HCT116 (cell line): ENCODE results near the gene NFIB. TPM values are rescaled to one million over a fixed set of nuclear protein-coding genes. Genes with fewer than 3 reads are reported as not detected.

ENCODE experiments used
- ATAC-seq: fragments of 200-7000 bp; cut with Tn5 transposase; 2 replicates; pipeline ENCODE4 v1.9.1; 2020; ENCODE audit warnings: mild to moderate bottlenecking, moderate library complexity
- BruUV-seq: library from RNA; stranded (reverse); fragments of 400-500 nt; replicated peaks from 2 replicates; lab custom pipeline; 2021; lab: Mats Ljungman, UMichigan
- CTCF ChIA-PET: fragments of 300-600 bp; sonication (Branson Sonifier 250); formaldehyde crosslinking; loops from one replicate; lab custom pipeline; 2021; ENCODE audit warnings: antibody characterized with exemption; lab: Charles Lee
- POLR2A ChIA-PET: fragments of 300-600, 350-600 bp; sonication (Branson Sonifier 250); formaldehyde crosslinking; loops from one replicate; lab custom pipeline; 2021; ENCODE audit warnings: antibody characterized with exemption; lab: Charles Lee
- RAD21 ChIA-PET, 2 experiments: fragments of 300-600 bp; sonication (Branson Sonifier 250); formaldehyde crosslinking; loops; one replicate each; lab custom pipeline; 2023; ENCODE audit warnings: low total read pairs in 2 of 2; ENCODE audit not compliant: uncharacterized antibody in 2 of 2, unreplicated experiment in 2 of 2, low non-redundant PET in 1 of 2; lab: Charles Lee
- DNase-seq: peaks from one replicate; pipeline ENCODE4 v3.0.0-alpha.2; 2010; ENCODE audit warnings: low read depth, low spot score
- H2AFZ ChIP-seq: fragments of 200-600 bp; shearing (Covaris generic), sonication (generic); 2 replicates; pipeline ENCODE4 v1.6.1; 2017; ENCODE audit warnings: low read depth, mixed run types, mixed read lengths, antibody characterized with exemption, low read length; ENCODE audit not compliant: poor library complexity, severe bottlenecking
- H3K27ac ChIP-seq: 2 replicates; pipeline ENCODE4 v1.5.1; 2012; ENCODE audit warnings: low read depth, low read length
- H3K27me3 ChIP-seq: fragments of 200-600 bp; sonication (generic); 2 replicates; pipeline ENCODE4 v1.6.1; 2016; ENCODE audit warnings: mixed run types, low read length, mixed read lengths; ENCODE audit not compliant: insufficient read depth
- H3K36me3 ChIP-seq, 2 experiments: fragments of 200-500 bp in 1 of 2; fragments of 200-600 bp in 1 of 2; sonication (Bioruptor generic) in 1 of 2; sonication (generic) in 1 of 2; 2 replicates each; pipeline versions ENCODE4 v1.5.1 to v1.6.1; 2014 to 2016; ENCODE audit warnings: low read length in 2 of 2, inconsistent platforms in 1 of 2, mixed read lengths in 1 of 2, mixed run types in 1 of 2; ENCODE audit not compliant: insufficient read depth in 2 of 2, control insufficient read depth in 1 of 2
- H3K4me1 ChIP-seq, 2 experiments: fragments of 200-600 bp in 1 of 2; sonication (generic) in 1 of 2; 2 replicates each; pipeline versions ENCODE4 v1.5.1 to v1.6.1; 2012 to 2017; ENCODE audit warnings: low read length in 2 of 2, inconsistent platforms in 1 of 2, mild to moderate bottlenecking in 1 of 2, mixed read lengths in 1 of 2, mixed run types in 1 of 2, moderate library complexity in 1 of 2; ENCODE audit not compliant: insufficient read depth in 2 of 2, control insufficient read depth in 1 of 2
- H3K4me2 ChIP-seq: fragments of 200-600 bp; sonication (generic); 2 replicates; pipeline ENCODE4 v1.6.1; 2017; ENCODE audit warnings: mixed run types, low read length, mixed read lengths
- H3K4me3 ChIP-seq, 2 experiments: fragments of 200-600 bp in 1 of 2; sonication (generic) in 1 of 2; replicated peaks in 1 of 2; 2 replicates each; pipeline ENCODE4 v1.5.1; 2011 to 2016; ENCODE audit warnings: low read length in 2 of 2, control low read depth in 1 of 2, low read depth in 1 of 2, mild to moderate bottlenecking in 1 of 2, mixed read lengths in 1 of 2, mixed run types in 1 of 2
- H3K79me2 ChIP-seq: fragments of 200-600 bp; sonication (generic); 2 replicates; pipeline ENCODE4 v1.6.1; 2017; ENCODE audit warnings: mild to moderate bottlenecking, mixed run types, low read length, moderate library complexity, mixed read lengths; ENCODE audit not compliant: insufficient read depth
- H3K9ac ChIP-seq: fragments of 200-600 bp; sonication (generic); 2 replicates; pipeline ENCODE4 v1.6.1; 2016; ENCODE audit warnings: low read length, mixed read lengths
- H3K9me2 ChIP-seq: fragments of 200-600 bp; sonication (generic), shearing (Covaris generic); 2 replicates; pipeline ENCODE4 v1.6.1; 2017; ENCODE audit warnings: mixed run types, mild to moderate bottlenecking, moderate library complexity; ENCODE audit not compliant: insufficient read depth
- H3K9me3 ChIP-seq, 2 experiments: fragments of 200-500 bp in 1 of 2; fragments of 200-600 bp in 1 of 2; sonication (Bioruptor generic) in 1 of 2; sonication (generic) in 1 of 2; 2 replicates each; pipeline ENCODE4 v1.6.1; 2014 to 2017; ENCODE audit warnings: low read length in 2 of 2, mixed read lengths in 2 of 2, inconsistent platforms in 1 of 2, low read depth in 1 of 2, mild to moderate bottlenecking in 1 of 2, mixed run types in 1 of 2, moderate library complexity in 1 of 2; ENCODE audit not compliant: control insufficient read depth in 1 of 2, insufficient read depth in 1 of 2
- H4K20me1 ChIP-seq: fragments of 200-600 bp; sonication (generic), shearing (Covaris generic); 2 replicates; pipeline ENCODE4 v1.6.1; 2017; ENCODE audit warnings: mixed run types, mild to moderate bottlenecking, moderate library complexity; ENCODE audit not compliant: insufficient read depth
- ELF1 ChIP-seq: IDR thresholded peaks from 2 replicates; pipeline ENCODE4 v1.6.1; 2012; ENCODE audit warnings: low read depth, borderline replicate concordance
- JUND ChIP-seq: IDR thresholded peaks from 2 replicates; pipeline ENCODE4 v1.6.1; 2012
- POLR2A ChIP-seq: IDR thresholded peaks from 2 replicates; pipeline ENCODE4 v1.7.0; 2011; ENCODE audit warnings: borderline replicate concordance; ENCODE audit not compliant: insufficient read depth, insufficient read length; ENCODE audit errors: extremely low read depth
- POLR2AphosphoS5 ChIP-seq: IDR thresholded peaks from 2 replicates; pipeline ENCODE4 v1.6.1; 2011; ENCODE audit warnings: mild to moderate bottlenecking, low read depth, low read length, moderate library complexity
- RAD21 ChIP-seq: IDR thresholded peaks from 2 replicates; pipeline ENCODE4 v1.6.1; 2012; ENCODE audit warnings: low read depth, mild to moderate bottlenecking
- SIN3A ChIP-seq: IDR thresholded peaks from 2 replicates; pipeline ENCODE4 v1.6.1; 2012; ENCODE audit warnings: low read depth
- SP1 ChIP-seq: IDR thresholded peaks from 2 replicates; pipeline ENCODE4 v1.6.1; 2012; ENCODE audit warnings: low read depth
- SRF ChIP-seq: IDR thresholded peaks from 2 replicates; pipeline ENCODE4 v1.6.1; 2012; ENCODE audit warnings: low read depth
- TCF7L2 ChIP-seq: IDR thresholded peaks from 2 replicates; pipeline ENCODE4 v1.7.0; 2011; ENCODE audit warnings: borderline replicate concordance, inconsistent platforms; ENCODE audit not compliant: insufficient read depth, insufficient read length; ENCODE audit errors: extremely low read depth
- YY1 ChIP-seq: IDR thresholded peaks from 2 replicates; pipeline ENCODE4 v1.6.1; 2011; ENCODE audit warnings: low read length, low read depth, moderate library complexity, mild to moderate bottlenecking; ENCODE audit not compliant: insufficient replicate concordance; ENCODE audit errors: extremely low read depth
- ZFX ChIP-seq: fragments of 450-650 bp; IDR thresholded peaks from 2 replicates; pipeline ENCODE4 v1.6.1; 2017
- intact Hi-C: fragments of 100-400 bp; cut with micrococcal nuclease; formaldehyde crosslinking; loops from 2 replicates; pipeline ENCODE4 v1.10.0; 2022
- total RNA-seq: library from RNA; stranded (reverse); gene quantifications from one replicate; pipeline ENCODE4 v1.2.1, GENCODE V29; 2021; ENCODE audit not compliant: unreplicated experiment
- TF ChIP-seq, protein P1 (sequence below): IDR thresholded peaks from 2 replicates; pipeline ENCODE4 v1.6.1; 2012
- TF ChIP-seq, protein P2 (sequence below), 3 experiments: fragments of 200-600 bp in 1 of 3; sonication (generic) in 1 of 3; IDR thresholded peaks in 2 of 3; conservative IDR thresholded peaks in 1 of 3; 2 replicates each; pipeline ENCODE4 v1.5.1; 2012 to 2017; ENCODE audit warnings: low read depth in 2 of 3, low read length in 2 of 3, antibody characterized with exemption in 1 of 3, borderline replicate concordance in 1 of 3, control low read depth in 1 of 3, mild to moderate bottlenecking in 1 of 3, mixed read lengths in 1 of 3, mixed run types in 1 of 3, moderate library complexity in 1 of 3; ENCODE audit not compliant: insufficient read depth in 1 of 3

NFIB gene
- total RNA-seq, 1 experiment from 2014 or later, result 6.6 TPM

DNA sequence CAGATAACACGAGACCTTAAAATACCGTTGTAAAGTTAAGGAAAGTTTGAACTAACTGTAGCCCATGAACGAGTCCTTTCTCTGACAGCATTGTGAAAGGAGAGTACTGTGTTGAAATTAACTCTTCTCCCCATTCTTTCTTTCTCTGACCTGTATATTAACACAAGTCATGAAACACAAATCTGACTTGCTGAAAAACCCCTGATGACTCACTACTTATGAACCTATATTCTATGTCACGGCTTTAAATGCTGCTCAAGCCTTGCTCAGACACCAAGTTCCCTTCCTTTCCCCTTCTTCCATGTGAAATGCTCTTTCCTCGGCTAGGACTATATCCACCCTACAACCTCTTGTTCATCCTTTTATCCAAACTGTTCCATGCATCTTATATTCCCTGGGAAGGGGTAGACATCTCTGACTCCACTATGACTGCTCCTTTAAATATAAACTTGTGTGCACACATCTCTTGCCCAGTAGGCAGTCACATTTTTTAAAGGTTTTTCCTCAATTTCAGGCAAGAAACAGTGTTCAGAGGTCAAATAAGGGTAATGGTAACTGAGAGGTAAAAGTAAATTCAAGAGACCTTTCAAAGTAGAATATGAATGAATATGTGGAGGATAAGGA lies 142.9 kb downstream of the NFIB start:
- no peak overlapping the region for H3K4me3 ChIP-seq
- TF ChIP-seq POLR2A (no peak), SRF (no peak), YY1 (no peak), ELF1 (no peak), RAD21 (no peak), SIN3A (no peak), TCF7L2 (no peak), ZFX (no peak), JUND (no peak), SP1 (no peak), POLR2AphosphoS5 (no peak)
- TF ChIP-seq, protein P1, sequence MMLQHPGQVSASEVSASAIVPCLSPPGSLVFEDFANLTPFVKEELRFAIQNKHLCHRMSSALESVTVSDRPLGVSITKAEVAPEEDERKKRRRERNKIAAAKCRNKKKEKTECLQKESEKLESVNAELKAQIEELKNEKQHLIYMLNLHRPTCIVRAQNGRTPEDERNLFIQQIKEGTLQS, result no peak
- TF ChIP-seq, protein P2, sequence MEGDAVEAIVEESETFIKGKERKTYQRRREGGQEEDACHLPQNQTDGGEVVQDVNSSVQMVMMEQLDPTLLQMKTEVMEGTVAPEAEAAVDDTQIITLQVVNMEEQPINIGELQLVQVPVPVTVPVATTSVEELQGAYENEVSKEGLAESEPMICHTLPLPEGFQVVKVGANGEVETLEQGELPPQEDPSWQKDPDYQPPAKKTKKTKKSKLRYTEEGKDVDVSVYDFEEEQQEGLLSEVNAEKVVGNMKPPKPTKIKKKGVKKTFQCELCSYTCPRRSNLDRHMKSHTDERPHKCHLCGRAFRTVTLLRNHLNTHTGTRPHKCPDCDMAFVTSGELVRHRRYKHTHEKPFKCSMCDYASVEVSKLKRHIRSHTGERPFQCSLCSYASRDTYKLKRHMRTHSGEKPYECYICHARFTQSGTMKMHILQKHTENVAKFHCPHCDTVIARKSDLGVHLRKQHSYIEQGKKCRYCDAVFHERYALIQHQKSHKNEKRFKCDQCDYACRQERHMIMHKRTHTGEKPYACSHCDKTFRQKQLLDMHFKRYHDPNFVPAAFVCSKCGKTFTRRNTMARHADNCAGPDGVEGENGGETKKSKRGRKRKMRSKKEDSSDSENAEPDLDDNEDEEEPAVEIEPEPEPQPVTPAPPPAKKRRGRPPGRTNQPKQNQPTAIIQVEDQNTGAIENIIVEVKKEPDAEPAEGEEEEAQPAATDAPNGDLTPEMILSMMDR (IDR thresholded peaks at IDR 0.05 in 2 of 3, conservative IDR thresholded peaks at IDR 0.05 in 1 of 3; ENCODE audit: borderline replicate concordance in 1 of 3, insufficient read depth in 1 of 3, low read depth in 2 of 3, low read length in 2 of 3), result no peak
- TF ChIP-seq, all 23 proteins: peak for 0
- Histone ChIP-seq H3K27ac (no peak overlapping the region), H3K9me2 (no peaks in the 10 kb centered on the region), H2AFZ (no peak overlapping the region), H3K79me2 (no peaks in the 10 kb centered on the region), H3K36me3 (no peaks in the 10 kb centered on the region), H3K9me3 (no peaks in the 10 kb centered on the region), H3K4me2 (no peak overlapping the region), H3K27me3 (no peaks in the 10 kb centered on the region), H3K9ac (no peak overlapping the region), H3K4me1 (0 out of 4 replicates have a peak, but pooled peaks cover 0 to 5% of the 10 kb centered on the region in 2 experiments), H4K20me1 (no peaks in the 10 kb centered on the region)
- ATAC-seq, result no peak
- no peak for DNase-seq
- RAD21 ChIA-PET, result no interaction called here
- CTCF ChIA-PET, result no interaction called here
- POLR2A ChIA-PET, result no interaction called here
- no TSS peak for BruUV-seq
- intact Hi-C loops, result no loop called here
